Measurements from ENCODE around the gene ACTN1.

ACTN1 gene

GRCh38 chr14:68897559-68898155 is 81.4 kb downstream of the ACTN1 start:
- Mint-ChIP-seq H3K36me3 (peaks cover 14% of the 10 kb centered on the region), H3K27me3 (no peaks in the 10 kb centered on the region), H3K4me3 (no peak overlapping the region), H3K4me1 (ENCODE audit: low read depth) (peaks cover 30% of the 10 kb centered on the region), H3K9me3 (ENCODE audit: low read depth) (no peaks in the 10 kb centered on the region), H3K27ac (peak overlapping the region; percentile 85)

DNA sequence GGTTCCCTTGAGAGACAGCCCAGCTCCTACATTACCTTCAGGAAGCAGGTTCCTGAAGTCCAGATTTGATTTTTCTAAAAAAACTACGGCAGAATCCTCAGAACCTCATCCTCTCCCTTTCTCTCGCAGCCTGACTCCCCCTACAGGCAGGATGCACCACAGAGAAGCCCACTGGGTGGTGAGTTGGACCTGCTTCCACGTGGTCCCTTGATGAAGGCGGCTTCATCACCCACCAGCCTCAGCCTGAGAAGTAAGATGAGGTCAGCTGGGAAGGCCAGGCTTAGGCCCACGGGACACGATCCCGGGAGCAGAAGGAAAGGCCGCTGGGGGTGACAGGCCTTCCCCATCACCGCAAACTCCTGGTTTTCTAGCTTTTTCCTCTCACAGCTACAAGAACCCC is 83.0 kb downstream of the ACTN1 start:
- Mint-ChIP-seq H3K9me3 (ENCODE audit: low read depth) (no peaks in the 10 kb centered on the region), H3K27ac (no peak overlapping the region), H3K4me1 (ENCODE audit: low read depth) (peaks cover 30% of the 10 kb centered on the region), H3K4me3 (no peak overlapping the region), H3K27me3 (no peaks in the 10 kb centered on the region), H3K36me3 (peaks cover 14% of the 10 kb centered on the region)

GRCh38 chr14:68894802-68895703 is 84.0 kb downstream of the ACTN1 start:
- no peak overlapping the region for H3K4me3 Mint-ChIP-seq
- peaks cover 9% of the 10 kb centered on the region for H3K36me3 Mint-ChIP-seq
- H3K4me1 Mint-ChIP-seq (ENCODE audit: low read depth) = peaks cover 22% of the 10 kb centered on the region
- H3K9me3 Mint-ChIP-seq (ENCODE audit: low read depth) = no peaks in the 10 kb centered on the region
- H3K27me3 Mint-ChIP-seq = no peaks in the 10 kb centered on the region
- no peak overlapping the region for H3K27ac Mint-ChIP-seq

DNA sequence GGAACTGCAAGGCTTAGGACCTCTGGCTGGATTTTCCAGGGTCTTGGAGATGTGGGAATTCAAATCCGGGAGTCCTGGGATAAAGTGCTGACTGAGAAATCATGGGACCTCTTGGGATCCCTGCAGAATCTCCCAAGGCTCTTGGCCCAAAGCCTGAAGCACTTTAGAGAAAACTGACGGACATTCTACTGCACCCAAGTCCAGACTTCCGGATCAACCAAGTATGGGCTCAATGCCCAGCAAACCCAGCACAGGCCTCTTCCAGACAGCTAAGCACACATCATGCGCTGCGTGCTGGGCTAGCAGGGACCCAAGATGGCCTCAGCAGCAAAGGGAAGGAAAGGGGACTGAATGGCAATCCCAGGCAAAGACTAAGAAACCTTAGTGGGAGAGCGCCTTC is 85.0 kb downstream of the ACTN1 start:
- Mint-ChIP-seq H3K4me3 (no peak overlapping the region), H3K27ac (no peak overlapping the region)

GRCh38 chr14:68893566-68893965 is 85.5 kb downstream of the ACTN1 start:
- Mint-ChIP-seq H3K4me3 (no peak overlapping the region), H3K27me3 (no peaks in the 10 kb centered on the region), H3K36me3 (peaks cover 5% of the 10 kb centered on the region), H3K27ac (no peak overlapping the region), H3K9me3 (ENCODE audit: low read depth) (no peaks in the 10 kb centered on the region), H3K4me1 (ENCODE audit: low read depth) (peaks cover 11% of the 10 kb centered on the region)

More for the DNA sequence above, 85.0 kb downstream of the ACTN1 start:
- Mint-ChIP-seq H3K27me3 (no peaks in the 10 kb centered on the region), H3K4me1 (ENCODE audit: low read depth) (peaks cover 13% of the 10 kb centered on the region), H3K9me3 (ENCODE audit: low read depth) (no peaks in the 10 kb centered on the region), H3K36me3 (peaks cover 5% of the 10 kb centered on the region)

- H3K4me1 Mint-ChIP-seq (ENCODE audit: low read depth) = peaks cover 7% of the 10 kb centered on the region
- H3K9me3 Mint-ChIP-seq (ENCODE audit: low read depth) = no peaks in the 10 kb centered on the region
- no peaks in the 10 kb centered on the region for H3K27me3 Mint-ChIP-seq
- no peak overlapping the region for H3K4me3 Mint-ChIP-seq
- peaks cover 2% of the 10 kb centered on the region for H3K36me3 Mint-ChIP-seq
- H3K27ac Mint-ChIP-seq = peak overlapping the region; percentile 43
Observed at GRCh38 chr14:68892961-68893360, 86.1 kb downstream of the ACTN1 start.

- H3K36me3 Mint-ChIP-seq = peaks cover 2% of the 10 kb centered on the region
- no peaks in the 10 kb centered on the region for H3K27me3 Mint-ChIP-seq
- peak overlapping the region; percentile 43 for H3K27ac Mint-ChIP-seq
Observed at GRCh38 chr14:68891851-68892660, 87.0 kb downstream of the ACTN1 start.

DNA sequence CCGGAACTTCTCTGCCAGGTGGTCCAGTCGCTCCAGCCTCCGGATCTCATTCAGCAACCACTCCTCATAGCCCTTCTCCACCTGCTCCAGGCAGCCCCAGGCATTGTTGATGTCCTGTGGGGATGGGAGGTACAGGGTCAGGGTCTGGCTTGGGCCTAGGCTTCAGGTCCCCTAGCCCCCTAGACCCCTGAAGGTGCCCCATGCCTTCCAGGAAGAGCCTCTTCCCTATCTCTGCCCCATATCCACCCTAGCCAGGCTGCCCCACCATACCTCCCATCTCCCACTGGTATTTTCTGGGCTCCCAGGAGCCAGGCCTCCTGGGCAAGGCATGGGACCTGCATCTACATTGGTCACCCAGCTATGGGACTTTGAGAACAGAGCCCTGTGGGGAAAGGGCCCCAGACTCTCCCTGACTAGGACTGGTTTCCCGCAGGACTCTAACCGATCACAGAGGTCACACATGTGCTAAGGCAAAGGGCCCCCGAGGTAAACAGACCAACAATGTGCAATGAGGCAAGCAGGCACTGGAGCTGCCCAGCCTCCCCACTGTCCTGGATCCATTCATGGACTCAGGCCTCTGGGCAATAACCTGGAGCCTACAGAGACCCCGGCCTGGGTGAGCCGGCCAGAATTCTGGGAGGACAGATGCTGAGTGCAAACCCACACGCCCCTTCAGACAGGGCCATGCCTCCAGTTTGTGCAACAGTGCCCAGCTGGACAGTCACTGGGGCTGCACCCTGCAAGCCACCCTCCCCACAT is 88.8 kb downstream of the ACTN1 start:
- H3K27me3 Mint-ChIP-seq = no peaks in the 10 kb centered on the region
- peaks cover 2% of the 10 kb centered on the region for H3K36me3 Mint-ChIP-seq
- H3K4me3 Mint-ChIP-seq = no peak overlapping the region
- peaks cover 2% of the 10 kb centered on the region for H3K4me1 Mint-ChIP-seq (ENCODE audit: low read depth)
- no peaks in the 10 kb centered on the region for H3K9me3 Mint-ChIP-seq (ENCODE audit: low read depth)
- H3K27ac Mint-ChIP-seq = peak overlapping the region; percentile 12

More at GRCh38 chr14:68891851-68892660, 87.0 kb downstream of the ACTN1 start:
- no peaks in the 10 kb centered on the region for H3K9me3 Mint-ChIP-seq (ENCODE audit: low read depth)
- H3K4me3 Mint-ChIP-seq = no peak overlapping the region
- H3K4me1 Mint-ChIP-seq (ENCODE audit: low read depth) = peaks cover 2% of the 10 kb centered on the region

GRCh38 chr14:68888883-68889282 is 90.2 kb downstream of the ACTN1 start:
- H3K9me3 Mint-ChIP-seq (ENCODE audit: low read depth) = no peaks in the 10 kb centered on the region
- H3K36me3 Mint-ChIP-seq = peaks cover 2% of the 10 kb centered on the region
- H3K27ac Mint-ChIP-seq = no peak overlapping the region

DNA sequence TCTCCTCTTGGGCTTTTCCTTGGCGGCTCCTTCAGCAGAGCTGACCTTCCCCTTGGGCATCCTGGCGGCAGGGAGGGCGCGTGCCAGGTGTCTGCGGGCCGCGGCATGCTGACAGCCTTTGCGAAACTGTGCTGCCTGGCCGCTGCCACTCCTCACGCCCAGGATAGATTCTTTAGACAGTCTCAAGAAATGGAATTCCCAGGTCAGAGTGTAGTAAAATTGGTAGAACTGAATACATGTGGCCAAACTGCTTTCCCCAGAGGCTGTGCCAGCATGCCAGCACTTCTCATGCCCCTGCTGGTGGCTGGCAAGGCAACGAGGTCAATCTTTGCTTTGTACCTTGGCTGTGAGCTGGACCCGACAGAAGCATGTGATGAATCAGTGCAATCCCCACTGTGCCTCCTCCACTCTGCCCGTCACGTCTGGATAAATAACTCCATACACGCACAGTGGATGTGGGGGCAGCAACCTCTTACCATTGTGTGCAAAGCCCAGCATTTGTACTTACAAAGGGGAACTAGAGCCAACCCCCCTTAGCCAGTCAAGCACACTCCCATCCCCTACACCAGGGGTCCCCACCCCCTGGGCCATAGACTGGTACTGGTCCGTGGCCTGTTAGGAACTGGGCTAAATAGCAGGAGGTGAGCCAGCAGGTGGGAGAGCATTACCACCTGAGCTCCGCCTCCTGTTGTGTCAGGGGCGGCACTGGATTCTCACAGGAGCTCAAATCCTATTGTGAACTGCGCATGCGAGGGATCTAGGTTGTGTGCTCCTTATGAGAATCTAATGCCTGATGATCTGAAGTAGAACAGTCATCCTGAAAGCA is 90.9 kb downstream of the ACTN1 start:
- Mint-ChIP-seq H3K27ac (peak overlapping the region; percentile 6), H3K4me3 (no peak overlapping the region), H3K36me3 (peaks cover 2% of the 10 kb centered on the region), H3K9me3 (ENCODE audit: low read depth) (no peaks in the 10 kb centered on the region), H3K4me1 (ENCODE audit: low read depth) (no peaks in the 10 kb centered on the region), H3K27me3 (no peaks in the 10 kb centered on the region)

More at GRCh38 chr14:68888883-68889282, 90.2 kb downstream of the ACTN1 start:
- Mint-ChIP-seq H3K4me3 (no peak overlapping the region), H3K27me3 (no peaks in the 10 kb centered on the region), H3K4me1 (ENCODE audit: low read depth) (no peaks in the 10 kb centered on the region)

DNA sequence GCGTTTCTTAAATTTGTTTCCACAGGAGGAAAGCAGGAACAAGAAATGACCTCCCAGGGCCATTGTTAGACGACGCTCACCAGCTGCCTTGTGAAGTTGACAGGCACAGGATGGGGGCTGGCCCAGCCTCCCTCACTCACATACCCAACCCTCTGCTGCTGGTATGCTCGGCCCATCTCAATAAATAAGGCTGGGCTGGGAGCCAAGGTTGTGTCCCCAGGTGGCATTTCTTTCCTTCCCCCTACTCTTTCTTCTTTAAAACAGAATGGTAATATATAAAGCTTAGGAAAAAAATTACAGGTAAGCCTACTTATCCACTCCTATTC is 93.0 kb downstream of the ACTN1 start:
- peak overlapping the region; percentile 28 for H3K27ac Mint-ChIP-seq
- H3K4me3 Mint-ChIP-seq = no peak overlapping the region
- H3K4me1 Mint-ChIP-seq (ENCODE audit: low read depth) = no peaks in the 10 kb centered on the region
- no peaks in the 10 kb centered on the region for H3K27me3 Mint-ChIP-seq
- H3K36me3 Mint-ChIP-seq = peaks cover 8% of the 10 kb centered on the region
- H3K9me3 Mint-ChIP-seq (ENCODE audit: low read depth) = no peaks in the 10 kb centered on the region

DNA sequence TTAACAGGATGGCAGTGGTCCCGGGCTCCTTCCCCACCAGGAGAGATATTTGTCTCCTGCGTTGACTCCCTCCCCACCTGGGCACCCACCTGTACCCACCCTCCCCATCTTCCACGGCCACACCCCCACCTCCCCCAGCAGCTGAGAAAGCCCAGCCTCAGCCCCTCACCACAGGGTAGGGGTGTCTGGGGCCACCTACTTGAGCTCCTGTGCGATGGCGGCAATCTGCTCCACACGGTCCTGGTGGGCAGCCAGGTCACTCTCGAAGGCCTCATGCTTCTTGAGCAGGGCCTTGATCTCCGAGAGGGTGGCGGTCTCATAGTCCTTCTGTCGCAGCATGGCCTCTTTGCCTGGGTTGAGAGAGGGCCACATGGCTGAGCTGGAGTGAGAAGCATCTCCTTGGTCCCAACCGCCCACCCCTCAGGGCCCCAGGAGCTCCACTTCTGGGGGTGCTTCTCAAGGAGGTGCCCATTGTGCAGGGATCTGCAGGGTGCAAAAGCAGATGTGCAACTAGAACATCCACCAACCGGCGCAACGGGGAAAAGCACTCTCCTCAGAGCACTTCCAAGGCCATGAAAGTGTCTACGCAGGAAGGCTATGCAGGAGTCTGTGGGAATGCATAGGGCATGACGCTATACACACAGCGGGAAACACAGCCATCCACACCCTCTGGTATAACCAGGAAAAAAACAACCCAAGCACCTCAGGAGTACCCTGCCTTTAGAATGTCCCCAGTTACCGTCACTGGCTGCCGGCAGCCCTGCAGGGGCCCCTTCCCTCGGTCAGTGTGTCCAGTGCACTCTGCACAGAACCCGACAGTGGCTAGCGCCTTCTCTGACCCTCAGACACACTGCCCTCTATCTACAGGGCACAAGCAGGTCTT is 93.6 kb downstream of the ACTN1 start:
- Mint-ChIP-seq H3K27me3 (no peaks in the 10 kb centered on the region), H3K27ac (peak overlapping the region; percentile 28), H3K36me3 (peaks cover 9% of the 10 kb centered on the region), H3K4me1 (ENCODE audit: low read depth) (no peaks in the 10 kb centered on the region), H3K4me3 (no peak overlapping the region), H3K9me3 (ENCODE audit: low read depth) (no peaks in the 10 kb centered on the region)
